Prostate gland (tissue), 2 donors: Measurements from ENCODE around the gene CYRIA. TPM values are rescaled to one million over a fixed set of nuclear protein-coding genes. Genes with fewer than 3 reads are reported as not detected.

Experiments used
- DNase-seq: peaks from one replicate; pipeline ENCODE4 v3.0.0-alpha.2; 2019; ENCODE audit warnings: low spot score
- H3K27ac ChIP-seq, 2 donors: fragments of 200-600 bp; sonication (generic); 2 replicates each; pipeline ENCODE4 v1.5.1; 2017 to 2019
- H3K27me3 ChIP-seq: fragments of 200-600 bp; sonication (generic); replicated peaks from 2 replicates; pipeline ENCODE4 v1.5.1; 2019; ENCODE audit not compliant: insufficient read depth
- H3K36me3 ChIP-seq, 2 donors: fragments of 200-600 bp; sonication (generic); 1 replicate in 1 of 2; 2 replicates in 1 of 2; pipeline versions ENCODE4 v1.5.1 to v1.8.1; 2017 to 2019
- H3K4me1 ChIP-seq: fragments of 200-600 bp; sonication (generic); replicated peaks from 2 replicates; pipeline ENCODE4 v1.5.1; 2019
- H3K4me3 ChIP-seq, 2 donors: fragments of 200-600 bp; sonication (generic); 2 replicates each; pipeline ENCODE4 v1.5.1; 2017 to 2019
- H3K9me3 ChIP-seq: fragments of 200-600 bp; sonication (generic); 2 replicates; pipeline ENCODE4 v1.5.1; 2017
- POLR2A ChIP-seq: fragments of 450-650 bp; IDR thresholded peaks from one replicate; pipeline ENCODE4 v1.6.1; 2016; ENCODE audit warnings: antibody characterized with exemption, mild to moderate bottlenecking
- POLR2AphosphoS5 ChIP-seq: sonication (generic); formaldehyde crosslinking; IDR thresholded peaks from one replicate; pipeline ENCODE4 v1.6.1; 2017; ENCODE audit warnings: antibody characterized with exemption
- WGBS: methylation state at CpG from one replicate; pipeline ENCODE4 v1.1.5; 2018; 5-methylcytosine and 5-hydroxymethylcytosine counted together
- intact Hi-C: fragments of 100-400 bp; cut with DNase I; formaldehyde crosslinking; loops from one replicate; pipeline ENCODE4 v1.14.2; 2022
- total RNA-seq, 2 donors: library from RNA; depleted of rRNA; stranded (reverse); fragments of >200 nt; gene quantifications; one replicate each; pipeline ENCODE4 v1.1.0, GENCODE V29; 2016
- TF ChIP-seq, protein P1 (sequence below), 4 experiments: fragments of 200-600 bp in 2 of 4; fragments of 450-650 bp in 2 of 4; sonication (generic) in 2 of 4; IDR thresholded peaks; 1 replicate in 3 of 4; 2 replicates in 1 of 4; pipeline ENCODE4 v1.5.1; 2016 to 2019; ENCODE audit warnings: antibody characterized with exemption in 4 of 4, mild to moderate bottlenecking in 2 of 4, moderate library complexity in 2 of 4

Gene CYRIA
- total RNA-seq, 2 donors from 2014 or later = 6.5 to 10.3 TPM

GRCh38 chr2:16682431-16683118 lies 16.9 kb upstream of the CYRIA start:
- Histone ChIP-seq H3K36me3 (no peaks in the 10 kb centered on the region), H3K4me1 (no peaks in the 10 kb centered on the region), H3K4me3 (no peak overlapping the region), H3K27ac (no peak overlapping the region), H3K9me3 (no peaks in the 10 kb centered on the region), H3K27me3 (no peaks in the 10 kb centered on the region)
- intact Hi-C loops = no loop called here
- TF ChIP-seq POLR2AphosphoS5 = no peak
- TF ChIP-seq, protein P1, sequence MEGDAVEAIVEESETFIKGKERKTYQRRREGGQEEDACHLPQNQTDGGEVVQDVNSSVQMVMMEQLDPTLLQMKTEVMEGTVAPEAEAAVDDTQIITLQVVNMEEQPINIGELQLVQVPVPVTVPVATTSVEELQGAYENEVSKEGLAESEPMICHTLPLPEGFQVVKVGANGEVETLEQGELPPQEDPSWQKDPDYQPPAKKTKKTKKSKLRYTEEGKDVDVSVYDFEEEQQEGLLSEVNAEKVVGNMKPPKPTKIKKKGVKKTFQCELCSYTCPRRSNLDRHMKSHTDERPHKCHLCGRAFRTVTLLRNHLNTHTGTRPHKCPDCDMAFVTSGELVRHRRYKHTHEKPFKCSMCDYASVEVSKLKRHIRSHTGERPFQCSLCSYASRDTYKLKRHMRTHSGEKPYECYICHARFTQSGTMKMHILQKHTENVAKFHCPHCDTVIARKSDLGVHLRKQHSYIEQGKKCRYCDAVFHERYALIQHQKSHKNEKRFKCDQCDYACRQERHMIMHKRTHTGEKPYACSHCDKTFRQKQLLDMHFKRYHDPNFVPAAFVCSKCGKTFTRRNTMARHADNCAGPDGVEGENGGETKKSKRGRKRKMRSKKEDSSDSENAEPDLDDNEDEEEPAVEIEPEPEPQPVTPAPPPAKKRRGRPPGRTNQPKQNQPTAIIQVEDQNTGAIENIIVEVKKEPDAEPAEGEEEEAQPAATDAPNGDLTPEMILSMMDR (IDR thresholded peaks at IDR 0.05) = no peak
- no peak for TF ChIP-seq POLR2A
- WGBS = 82% methylated on average over 9 of the region's 9 CpGs
- DNase-seq = no peak

DNA sequence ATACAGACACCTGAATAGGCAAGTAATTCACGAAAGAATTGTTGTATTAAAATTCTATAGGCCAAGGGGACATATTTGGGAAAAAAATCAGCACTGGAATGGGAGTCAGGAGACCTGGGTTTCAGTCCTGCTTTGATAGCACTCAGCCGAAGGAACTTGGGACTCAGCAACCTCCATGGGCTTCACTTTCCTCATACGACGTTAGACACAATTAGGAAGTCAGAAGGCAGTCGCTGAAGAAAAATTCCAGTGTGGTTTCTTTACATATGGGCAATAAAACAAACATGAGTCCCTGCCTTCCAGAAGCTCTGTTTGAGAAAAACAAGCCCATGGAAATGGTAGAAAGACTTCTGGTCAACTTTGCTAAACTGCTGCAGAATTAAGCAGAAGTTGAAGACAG lies 15.1 kb upstream of the CYRIA start:
- Histone ChIP-seq H3K36me3 (no peaks in the 10 kb centered on the region), H3K27me3 (no peaks in the 10 kb centered on the region), H3K4me1 (no peaks in the 10 kb centered on the region), H3K9me3 (no peaks in the 10 kb centered on the region), H3K27ac (no peak overlapping the region), H3K4me3 (no peak overlapping the region)
- TF ChIP-seq POLR2AphosphoS5 (no peak), POLR2A (no peak)
- TF ChIP-seq, protein P1 (IDR thresholded peaks at IDR 0.05) = no peak
- intact Hi-C loops = no loop called here
- DNase-seq = no peak
- 80% methylated on average over 5 of the region's 5 CpGs for WGBS

- Histone ChIP-seq H3K9me3 (no peaks in the 10 kb centered on the region), H3K4me3 (no peak overlapping the region), H3K27me3 (no peaks in the 10 kb centered on the region), H3K27ac (no peak overlapping the region), H3K4me1 (no peaks in the 10 kb centered on the region), H3K36me3 (no peaks in the 10 kb centered on the region)
- intact Hi-C loops = no loop called here
- WGBS = 50% methylated on average over 1 of the region's 1 CpG
- DNase-seq = no peak
- TF ChIP-seq POLR2AphosphoS5 (no peak), POLR2A (no peak)
- TF ChIP-seq, protein P1 (IDR thresholded peaks at IDR 0.05) = no peak
Measured at GRCh38 chr2:16680304-16680703, 14.7 kb upstream of the CYRIA start.

GRCh38 chr2:16678964-16679363 lies 13.3 kb upstream of the CYRIA start:
- intact Hi-C loops = no loop called here
- no peak for TF ChIP-seq POLR2A
- no peak for TF ChIP-seq POLR2AphosphoS5
- TF ChIP-seq, protein P1 (IDR thresholded peaks at IDR 0.05) = no peak
- no peaks in the 10 kb centered on the region for H3K4me1 ChIP-seq
- 96% methylated on average over 4 of the region's 4 CpGs for WGBS
- DNase-seq = no peak
- H3K27ac ChIP-seq = no peak overlapping the region
- no peak overlapping the region for H3K4me3 ChIP-seq
- no peaks in the 10 kb centered on the region for H3K27me3 ChIP-seq
- no peaks in the 10 kb centered on the region for H3K36me3 ChIP-seq
- H3K9me3 ChIP-seq = no peaks in the 10 kb centered on the region

- no peaks in the 10 kb centered on the region for H3K36me3 ChIP-seq
- 94% methylated on average over 1 of the region's 1 CpG for WGBS
- no peak overlapping the region for H3K27ac ChIP-seq
- no peaks in the 10 kb centered on the region for H3K27me3 ChIP-seq
- TF ChIP-seq, protein P1 (IDR thresholded peaks at IDR 0.05) = no peak
- no peak for TF ChIP-seq POLR2A
- TF ChIP-seq POLR2AphosphoS5 = no peak
- intact Hi-C loops = no loop called here
- H3K4me1 ChIP-seq = no peaks in the 10 kb centered on the region
- no peak overlapping the region for H3K4me3 ChIP-seq
- DNase-seq = no peak
- H3K9me3 ChIP-seq = no peaks in the 10 kb centered on the region
Measured at GRCh38 chr2:16677875-16678274, 12.2 kb upstream of the CYRIA start.
